Heart right ventricle (tissue), 16 donors: ENCODE results near the gene MAPT. TPM values are rescaled to one million over a fixed set of nuclear protein-coding genes. Genes with fewer than 3 reads are reported as not detected.

ENCODE experiments used
- ATAC-seq, 8 donors: fragments of 200-7000 bp; cut with Tn5 transposase; one replicate each; pipeline ENCODE4 v1.9.1; 2020; ENCODE audit warnings: mild to moderate bottlenecking in 8 of 8, moderate library complexity in 8 of 8, moderate number of reproducible peaks in 1 of 8
- DNase-seq, 2 donors: peaks; one replicate each; pipeline ENCODE4 v3.0.0-alpha.2; 2020
- H3K27ac ChIP-seq, 10 donors: fragments of 200-600 bp; sonication (generic) in 2 of 10; one replicate each; pipeline versions ENCODE4 v1.5.0 to v1.8.0; 2020 to 2022; ENCODE audit warnings: mild to moderate bottlenecking in 3 of 10
- H3K27me3 ChIP-seq, 7 donors: fragments of 200-600 bp; one replicate each; pipeline ENCODE4 v1.8.0; 2021 to 2022; ENCODE audit warnings: mild to moderate bottlenecking in 2 of 7
- H3K36me3 ChIP-seq, 9 donors: fragments of 200-600 bp; sonication (generic) in 1 of 9; one replicate each; pipeline versions ENCODE4 v1.5.0 to v1.8.0; 2020 to 2022; ENCODE audit warnings: mild to moderate bottlenecking in 2 of 9
- H3K4me1 ChIP-seq, 9 donors: fragments of 200-600 bp; sonication (generic) in 1 of 9; one replicate each; pipeline versions ENCODE4 v1.5.0 to v1.8.0; 2020 to 2022; ENCODE audit warnings: mild to moderate bottlenecking in 4 of 9
- H3K4me3 ChIP-seq, 10 donors: fragments of 200-600 bp; sonication (generic) in 2 of 10; one replicate each; pipeline versions ENCODE4 v1.5.0 to v1.8.0; 2020 to 2022; ENCODE audit warnings: mild to moderate bottlenecking in 7 of 10, moderate library complexity in 2 of 10
- H3K9me3 ChIP-seq, 11 donors: fragments of 200-600 bp in 10 of 11; sonication (generic) in 2 of 11; one replicate each; pipeline versions ENCODE4 v1.5.0 to v1.8.0; 2013 to 2022; ENCODE audit warnings: mild to moderate bottlenecking in 2 of 11, control low read depth in 1 of 11, moderate library complexity in 1 of 11
- WGBS, 2 donors: extraction: QIAGEN DNeasy Blood & Tissue Kit; methylation state at CpG; one replicate each; pipeline ENCODE4 v1.1.7; 2013; ENCODE audit warnings: inconsistent platforms in 1 of 2; 5-methylcytosine and 5-hydroxymethylcytosine counted together
- intact Hi-C, 10 donors: fragments of 100-400 bp; cut with DNase I; formaldehyde crosslinking; loops; one replicate each; pipeline versions ENCODE4 v1.11.1 to v1.14.2; 2022
- polyA plus RNA-seq, 2 donors: library from polyadenylated mRNA; stranded (reverse); fragments of 200-250 nt; gene quantifications; one replicate each; pipeline ENCODE4 v1.2.3, GENCODE V29; 2013
- total RNA-seq, 10 donors: library from RNA; stranded (reverse); fragmentation: NEBNext Ultra II Directional in 3 of 10; extraction: Animal tissue kit (Norgen Biotek cat#: 25700) in 3 of 10; gene quantifications; one replicate each; pipeline versions ENCODE4 v1.2.1 to v1.2.4, GENCODE V29; 2021 to 2023
- TF ChIP-seq, protein P1 (sequence below), 9 donors: fragments of 200-600 bp; sonication (generic) in 2 of 9; IDR thresholded peaks; one replicate each; pipeline versions ENCODE4 v1.5.0 to v1.8.0; 2021 to 2022; ENCODE audit warnings: antibody characterized with exemption in 9 of 9, mild to moderate bottlenecking in 5 of 9, moderate library complexity in 1 of 9
- donor health status: Arrhythmogenic right ventricular cardiomyopathy.
- donor health status: ischemic (EF 13 %, LVEDD 7.1; RV severe dilation, severe dysfunction).
- donor health status: healthy with polysubstance abuse.
- donor health status: DM: no; HTN: yes; CAD: no.
- donor health status: DM: no; HTN: no; CAD: no.
- donor health status: ischemic (EF 25% LVEDD 6.9; RV normal size, moderate dysfunction).
- donor health status: ischemic (EF 25% LVEDD 5.7; RV mildly dilated, moderate dysfunction).
- donor health status: healthy.
- donor health status: DM: yes; HTN: yes; CAD: no.
- donor health status: Ischemic cardiomyopathy.
- donor health status: ischemic (EF 35%, LVEDD 5.7; RV mildly dilated, moderate dysfunction).
- donor health status: nonischemic (EF 11% LVEDD 7.7; RV severe dilation, severe dysfunction).
- donor health status: DM: yes; HTN: yes; CAD: no.
- donor health status: PGD.
- donor health status: ischemic (EF 29% LVEDD 5.4; RV normal size, mild dysfunction).
- donor health status: nonischemic (EF 23%, LVEDD 6.1; RV moderate dilation, normal function).

The MAPT gene
- total and polyA plus RNA-seq, 12 donors: 0.90 to 63.3 (median 32.5) TPM

DNA sequence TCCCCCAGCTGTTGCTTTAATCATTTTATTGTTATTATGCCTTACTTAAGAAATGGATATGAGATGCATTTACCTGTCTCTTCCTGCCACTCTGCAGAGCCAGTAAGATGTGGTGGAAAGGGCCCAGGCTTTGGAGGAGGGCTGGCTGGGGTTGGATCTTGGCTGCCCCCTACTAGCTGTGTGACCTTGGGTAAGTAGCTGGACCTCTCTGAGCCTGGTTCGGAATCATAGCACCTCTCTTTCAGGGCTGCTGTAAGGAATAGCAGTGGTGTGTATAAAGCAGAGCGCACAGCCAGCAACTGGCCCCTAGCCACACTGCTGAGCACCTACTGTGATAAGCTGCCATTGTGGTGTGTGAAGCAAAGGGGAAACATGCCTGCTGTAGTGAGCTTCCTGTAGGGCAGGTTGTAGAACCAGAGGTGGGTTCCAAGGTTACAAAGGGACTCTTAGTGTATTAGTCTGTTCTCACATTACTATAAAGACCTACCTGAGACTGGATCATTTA is 23.9 kb downstream of the MAPT start:
- H3K27ac ChIP-seq: no peak overlapping the region
- no peaks in the 10 kb centered on the region for H3K27me3 ChIP-seq
- no peaks in the 10 kb centered on the region for H3K9me3 ChIP-seq
- no peak overlapping the region for H3K4me3 ChIP-seq
- no peak for DNase-seq
- 87 to 89% methylated on average over 2 of the region's 2 CpGs for WGBS, 2 donors
- intact Hi-C loops: no loop called here
- no peaks in the 10 kb centered on the region for H3K4me1 ChIP-seq
- no peak for ATAC-seq
- H3K36me3 ChIP-seq: no peaks in the 10 kb centered on the region
- TF ChIP-seq, protein P1, sequence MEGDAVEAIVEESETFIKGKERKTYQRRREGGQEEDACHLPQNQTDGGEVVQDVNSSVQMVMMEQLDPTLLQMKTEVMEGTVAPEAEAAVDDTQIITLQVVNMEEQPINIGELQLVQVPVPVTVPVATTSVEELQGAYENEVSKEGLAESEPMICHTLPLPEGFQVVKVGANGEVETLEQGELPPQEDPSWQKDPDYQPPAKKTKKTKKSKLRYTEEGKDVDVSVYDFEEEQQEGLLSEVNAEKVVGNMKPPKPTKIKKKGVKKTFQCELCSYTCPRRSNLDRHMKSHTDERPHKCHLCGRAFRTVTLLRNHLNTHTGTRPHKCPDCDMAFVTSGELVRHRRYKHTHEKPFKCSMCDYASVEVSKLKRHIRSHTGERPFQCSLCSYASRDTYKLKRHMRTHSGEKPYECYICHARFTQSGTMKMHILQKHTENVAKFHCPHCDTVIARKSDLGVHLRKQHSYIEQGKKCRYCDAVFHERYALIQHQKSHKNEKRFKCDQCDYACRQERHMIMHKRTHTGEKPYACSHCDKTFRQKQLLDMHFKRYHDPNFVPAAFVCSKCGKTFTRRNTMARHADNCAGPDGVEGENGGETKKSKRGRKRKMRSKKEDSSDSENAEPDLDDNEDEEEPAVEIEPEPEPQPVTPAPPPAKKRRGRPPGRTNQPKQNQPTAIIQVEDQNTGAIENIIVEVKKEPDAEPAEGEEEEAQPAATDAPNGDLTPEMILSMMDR (IDR thresholded peaks at IDR 0.05): no peak

DNA sequence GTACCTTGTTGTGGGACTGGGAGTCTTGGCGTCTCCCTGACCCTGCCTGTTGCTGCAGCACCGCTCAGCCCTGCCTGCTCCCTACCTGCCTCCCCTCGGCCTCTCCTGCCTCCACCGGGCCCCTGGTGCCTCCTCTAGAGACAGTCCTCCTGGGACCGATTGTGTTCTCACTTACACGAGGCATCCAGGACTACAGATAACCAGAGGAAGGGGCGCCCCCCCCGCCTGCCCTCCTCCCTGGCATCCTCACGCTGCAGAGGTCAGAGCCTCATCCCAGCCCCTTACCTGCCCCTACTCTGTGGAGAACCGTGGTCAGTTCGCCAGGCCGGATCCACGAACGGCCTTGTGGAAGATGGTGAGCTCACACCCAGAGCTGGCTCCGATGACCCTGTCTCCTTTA is 24.8 kb downstream of the MAPT start:
- ATAC-seq (no peak), DNase-seq (no peak)
- intact Hi-C loops: no loop called here
- Histone ChIP-seq H3K27ac (no peak overlapping the region), H3K36me3 (no peaks in the 10 kb centered on the region), H3K27me3 (no peaks in the 10 kb centered on the region), H3K4me1 (no peaks in the 10 kb centered on the region), H3K9me3 (no peaks in the 10 kb centered on the region), H3K4me3 (no peak overlapping the region)
- 72 to 75% methylated on average over 15 of the region's 15 CpGs for WGBS, 2 donors
- TF ChIP-seq, protein P1 (IDR thresholded peaks at IDR 0.05): no peak

DNA sequence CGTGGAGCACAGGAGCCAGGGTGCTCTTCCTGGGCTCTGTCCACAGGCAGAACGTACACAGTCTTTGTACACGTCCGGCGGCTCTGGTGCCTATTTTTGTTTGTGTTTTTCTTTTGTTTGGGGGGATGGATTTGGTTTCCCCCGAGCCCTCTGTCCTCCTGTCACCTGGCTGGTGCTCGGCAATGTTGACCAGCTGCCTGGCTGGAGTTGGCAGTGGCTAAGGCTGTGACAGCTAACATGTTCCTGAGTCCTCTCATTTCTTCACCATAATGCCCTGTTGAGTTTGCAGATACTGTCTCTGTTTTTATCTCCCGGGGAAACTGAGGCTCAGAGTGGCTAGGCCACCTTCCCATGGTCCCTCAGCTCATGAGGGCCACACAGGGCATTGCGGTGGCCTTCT is 25.7 kb downstream of the MAPT start:
- H3K36me3 ChIP-seq: no peaks in the 10 kb centered on the region
- H3K9me3 ChIP-seq: no peaks in the 10 kb centered on the region
- intact Hi-C loops: no loop called here
- H3K27ac ChIP-seq: no peak overlapping the region
- ATAC-seq (peak in 1 of 8 donors; percentile 15), DNase-seq (no peak)
- no peaks in the 10 kb centered on the region for H3K27me3 ChIP-seq
- 71 to 83% methylated on average over 9 of the region's 9 CpGs for WGBS, 2 donors
- H3K4me1 ChIP-seq: no peaks in the 10 kb centered on the region
- H3K4me3 ChIP-seq: no peak overlapping the region
- TF ChIP-seq, protein P1 (IDR thresholded peaks at IDR 0.05): no peak

DNA sequence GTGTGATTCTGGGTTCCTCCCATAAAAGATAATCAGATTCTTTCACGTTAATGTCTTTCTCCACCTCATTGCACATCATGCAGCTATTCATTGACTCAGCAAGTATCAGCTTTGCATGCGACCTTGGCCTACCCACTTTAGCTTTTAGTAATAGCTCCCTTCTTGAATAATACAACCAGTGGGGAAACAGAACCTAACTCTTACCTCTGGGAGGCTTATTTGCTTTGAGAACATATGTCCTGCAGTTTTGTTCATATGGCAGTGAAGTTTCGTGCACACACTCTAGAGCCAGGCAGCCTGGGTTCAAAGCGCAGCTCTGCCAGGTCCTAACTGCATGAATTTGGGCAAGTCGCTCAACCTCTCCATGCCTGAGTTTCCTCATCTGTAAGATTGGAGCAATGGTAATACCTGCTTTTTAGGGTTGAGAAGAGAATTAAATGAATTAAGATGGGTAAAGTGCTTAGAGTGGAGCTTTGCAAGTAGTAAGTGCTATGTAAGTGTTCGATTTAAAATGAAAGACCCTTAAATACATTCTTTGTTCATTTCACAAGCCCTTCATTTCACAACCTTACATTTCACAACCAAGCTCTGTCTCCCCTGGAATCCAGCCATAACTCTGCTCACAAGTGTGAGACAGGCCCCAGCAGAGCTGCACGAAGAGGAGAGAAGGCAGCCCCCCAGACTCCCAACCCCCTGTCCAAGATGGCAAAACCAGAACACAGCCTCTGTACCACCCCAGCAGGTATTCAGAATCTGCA is 29.3 kb downstream of the MAPT start:
- DNase-seq (no peak), ATAC-seq (peak in 1 of 8 donors; percentile 36)
- Histone ChIP-seq H3K27ac (no peak overlapping the region), H3K4me3 (no peak overlapping the region), H3K9me3 (peaks cover 0 to 16% (median 6%) of the 10 kb centered on the region in 11 donors), H3K36me3 (no peaks in the 10 kb centered on the region), H3K27me3 (no peaks in the 10 kb centered on the region), H3K4me1 (no peaks in the 10 kb centered on the region)
- intact Hi-C loops: no loop called here
- WGBS, 2 donors: 76 to 80% methylated on average over 7 of the region's 7 CpGs
- TF ChIP-seq, protein P1 (IDR thresholded peaks at IDR 0.05): no peak
